ENCODE data around the gene SYNGAP1.

Gene SYNGAP1

GRCh38 chr6:33413241-33414120 lies 6.4 kb upstream of the SYNGAP1 start:
- H3K27ac ChIP-seq, result no peak overlapping the region; the same call in 1 of the 2 replicates
- no peak for TF ChIP-seq CTCF (conservative IDR thresholded peaks at IDR 0.05)

- peak overlapping the region; percentile 7 for H3K27ac ChIP-seq
- TF ChIP-seq CTCF (conservative IDR thresholded peaks at IDR 0.05), result peak; percentile 62
Measured at GRCh38 chr6:33414592-33415271, 5.1 kb upstream of the SYNGAP1 start.

DNA sequence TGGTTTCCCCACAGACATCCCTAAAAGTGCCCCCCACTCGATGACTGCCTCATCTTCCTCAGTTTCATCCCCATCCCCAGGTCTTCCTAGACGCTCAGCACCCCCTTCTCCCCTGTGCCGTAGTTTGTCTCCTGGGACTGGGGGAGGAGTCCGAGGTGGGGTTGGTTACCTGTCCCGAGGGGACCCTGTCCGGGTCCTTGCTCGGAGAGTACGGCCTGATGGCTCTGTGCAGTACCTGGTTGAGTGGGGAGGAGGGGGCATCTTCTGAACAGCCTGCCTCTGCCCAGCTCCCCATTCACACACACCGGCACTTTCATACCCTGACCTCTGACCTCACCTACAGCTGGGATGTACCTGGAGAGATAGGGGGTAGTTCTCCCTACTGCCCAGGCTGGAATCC lies 4.0 kb upstream of the SYNGAP1 start:
- no peak for TF ChIP-seq CTCF (conservative IDR thresholded peaks at IDR 0.05)
- peak overlapping the region; percentile 94; the same call in 1 of the 2 replicates for H3K27ac ChIP-seq

DNA sequence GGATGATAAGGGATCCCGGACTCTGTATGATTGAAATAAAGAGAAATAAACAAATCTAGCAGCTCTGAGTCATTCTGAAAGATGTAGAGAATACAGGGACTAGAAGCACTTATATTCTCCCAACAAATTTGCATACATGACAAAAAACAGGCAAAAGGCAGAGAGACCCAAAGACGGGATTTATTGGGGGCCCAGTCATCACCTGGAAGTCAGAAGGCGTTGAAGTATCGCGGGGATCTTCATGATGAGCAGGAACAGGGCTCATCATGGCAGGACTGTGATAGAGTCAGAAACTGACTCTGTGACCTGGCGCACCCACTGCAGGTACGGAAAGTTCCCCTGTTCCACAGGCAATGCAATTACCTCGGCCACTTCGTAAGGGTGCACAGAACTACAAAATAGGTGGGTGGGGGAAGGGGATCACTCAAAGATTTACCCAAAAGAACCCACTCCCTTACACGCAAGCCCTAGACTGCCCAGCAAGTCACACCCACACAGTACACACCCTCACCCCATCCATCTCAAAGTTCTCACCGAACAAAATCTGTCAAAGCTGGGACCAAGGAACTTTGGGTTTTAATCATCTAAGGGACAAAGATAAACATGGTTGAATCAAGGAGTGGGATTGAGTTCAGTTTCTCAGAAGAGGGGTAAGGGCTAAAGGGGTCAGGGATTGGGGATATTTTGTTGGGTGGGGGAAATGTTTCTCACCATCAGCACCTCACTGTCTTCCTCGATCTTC lies 3.3 kb upstream of the SYNGAP1 start:
- H3K27ac ChIP-seq, result peak overlapping the region; percentile 94
- TF ChIP-seq CTCF (conservative IDR thresholded peaks at IDR 0.05), result no peak

GRCh38 chr6:33417128-33417902 lies 2.5 kb upstream of the SYNGAP1 start:
- no peak for TF ChIP-seq CTCF (conservative IDR thresholded peaks at IDR 0.05)
- H3K27ac ChIP-seq, result peak overlapping the region; percentile 94

DNA sequence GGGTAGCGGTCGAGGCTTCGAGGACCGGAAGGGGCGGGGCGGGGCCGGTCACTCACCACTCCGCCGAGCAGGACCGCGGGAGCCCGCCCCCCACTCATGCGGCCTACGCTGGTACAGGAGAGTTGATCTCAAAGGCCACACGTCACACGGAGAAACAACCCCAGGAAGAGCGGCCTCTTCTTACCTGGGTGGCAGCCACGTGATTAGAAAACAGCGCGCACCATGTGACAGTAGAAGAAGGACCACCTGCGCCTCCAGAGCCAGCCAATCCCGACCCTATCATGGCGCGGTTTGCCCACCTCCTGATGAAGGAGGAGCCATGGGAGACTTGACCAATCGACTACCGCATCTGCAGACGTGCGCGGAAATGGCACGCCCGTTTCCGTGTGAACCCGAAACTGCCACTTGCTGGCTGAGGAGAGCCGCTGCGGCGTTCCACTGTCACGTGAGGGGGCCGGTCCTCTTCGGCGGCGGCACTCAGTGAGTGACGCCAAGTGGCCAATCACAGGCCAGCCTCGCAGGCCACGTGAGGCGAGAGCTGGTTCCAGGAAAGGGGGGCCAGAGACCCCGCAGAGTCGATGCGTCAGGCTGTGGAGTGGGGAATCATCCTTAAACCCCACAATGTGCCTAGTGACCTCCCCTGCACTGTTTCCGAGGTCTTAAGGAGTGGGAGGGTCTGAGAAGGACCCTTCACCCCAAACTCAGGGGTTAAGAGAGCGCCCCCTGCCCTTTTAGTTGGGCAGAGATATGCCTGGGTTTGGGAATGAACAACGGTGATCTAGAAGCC lies 1.8 kb upstream of the SYNGAP1 start, which contains the start of gene CUTA:
TSS of gene CUTA (minus strand) at position 205 of the 787 bp plus-strand sequence. CDS start at position 98, 107 bp downstream.
- H3K27ac ChIP-seq, result peak within 1 kb of the TSS; percentile 94
- TF ChIP-seq CTCF (conservative IDR thresholded peaks at IDR 0.05), result peak; percentile 74

All from VCaP (cell line).